ENCODE measurements around the gene CLDN22.
A peak's percentile ranks its signal among the peaks of the same experiment; 100 is the strongest.

The CLDN22 gene

GRCh38 chr4:183314806-183315205 lies 5.3 kb downstream of the CLDN22 start:
- DNase-seq (ENCODE audit: low spot score in 2 of 2) (no peak), ATAC-seq (no peak)
- Mint-ChIP-seq H3K36me3 (no peaks in the 10 kb centered on the region), H3K9me3 (no peaks in the 10 kb centered on the region), H3K4me1 (peaks cover 5% of the 10 kb centered on the region), H3K27ac (no peak overlapping the region), H3K4me3 (no peak overlapping the region)

- no peaks in the 10 kb centered on the region for H3K9me3 Mint-ChIP-seq
- no peak for DNase-seq (ENCODE audit: low spot score in 2 of 2)
- no peaks in the 10 kb centered on the region for H3K36me3 Mint-ChIP-seq
- no peak overlapping the region for H3K27ac Mint-ChIP-seq
- ATAC-seq, result no peak
- H3K4me1 Mint-ChIP-seq, result peaks cover 5% of the 10 kb centered on the region
- H3K4me3 Mint-ChIP-seq, result no peak overlapping the region
Measured at GRCh38 chr4:183314336-183314735, 5.7 kb downstream of the CLDN22 start.

- Mint-ChIP-seq H3K4me3 (no peak overlapping the region), H3K27ac (peak overlapping the region; percentile 63), H3K4me1 (peaks cover 5% of the 10 kb centered on the region), H3K9me3 (no peaks in the 10 kb centered on the region), H3K36me3 (no peaks in the 10 kb centered on the region)
- no peak for ATAC-seq
- DNase-seq (ENCODE audit: low spot score in 2 of 2), result no peak
Measured at GRCh38 chr4:183312841-183313240, 7.2 kb downstream of the CLDN22 start.

GRCh38 chr4:183306811-183307210 lies 13.3 kb downstream of the CLDN22 start:
- no peak overlapping the region for H3K4me3 Mint-ChIP-seq
- no peak for ATAC-seq
- no peak overlapping the region for H3K27ac Mint-ChIP-seq
- DNase-seq (ENCODE audit: low spot score in 2 of 2), result no peak
- H3K4me1 Mint-ChIP-seq, result no peaks in the 10 kb centered on the region
- H3K9me3 Mint-ChIP-seq, result no peaks in the 10 kb centered on the region
- H3K36me3 Mint-ChIP-seq, result no peaks in the 10 kb centered on the region

- no peak overlapping the region for H3K27ac Mint-ChIP-seq
- no peaks in the 10 kb centered on the region for H3K9me3 Mint-ChIP-seq
- no peak overlapping the region for H3K4me3 Mint-ChIP-seq
- no peaks in the 10 kb centered on the region for H3K36me3 Mint-ChIP-seq
- DNase-seq (ENCODE audit: low spot score in 2 of 2) (no peak), ATAC-seq (no peak)
- no peaks in the 10 kb centered on the region for H3K4me1 Mint-ChIP-seq
Measured at GRCh38 chr4:183304538-183304937, 15.5 kb downstream of the CLDN22 start.

- no peak for DNase-seq (ENCODE audit: low spot score in 2 of 2)
- Mint-ChIP-seq H3K27ac (no peak overlapping the region), H3K9me3 (no peaks in the 10 kb centered on the region), H3K36me3 (no peaks in the 10 kb centered on the region), H3K4me1 (no peaks in the 10 kb centered on the region), H3K4me3 (no peak overlapping the region)
- no peak for ATAC-seq
Measured at GRCh38 chr4:183304067-183304466, 16.0 kb downstream of the CLDN22 start.

- no peak for ATAC-seq
- DNase-seq (ENCODE audit: low spot score in 2 of 2), result no peak
- Mint-ChIP-seq H3K36me3 (no peaks in the 10 kb centered on the region), H3K4me3 (no peak overlapping the region), H3K9me3 (no peaks in the 10 kb centered on the region), H3K4me1 (no peaks in the 10 kb centered on the region), H3K27ac (no peak overlapping the region)
Measured at GRCh38 chr4:183303301-183303700, 16.8 kb downstream of the CLDN22 start.

- DNase-seq (ENCODE audit: low spot score in 2 of 2) (no peak), ATAC-seq (no peak)
- Mint-ChIP-seq H3K9me3 (no peaks in the 10 kb centered on the region), H3K27ac (no peak overlapping the region), H3K36me3 (no peaks in the 10 kb centered on the region), H3K4me3 (no peak overlapping the region), H3K4me1 (no peaks in the 10 kb centered on the region)
Measured at GRCh38 chr4:183300655-183301054, 19.4 kb downstream of the CLDN22 start.

- Mint-ChIP-seq H3K4me3 (no peak overlapping the region), H3K36me3 (no peaks in the 10 kb centered on the region), H3K4me1 (no peaks in the 10 kb centered on the region), H3K9me3 (no peaks in the 10 kb centered on the region), H3K27ac (no peak overlapping the region)
- ATAC-seq, result no peak
- DNase-seq (ENCODE audit: low spot score in 2 of 2), result no peak
Measured at GRCh38 chr4:183300070-183300469, 20.0 kb downstream of the CLDN22 start.

GRCh38 chr4:183299464-183299863 lies 20.6 kb downstream of the CLDN22 start:
- Mint-ChIP-seq H3K36me3 (no peaks in the 10 kb centered on the region), H3K4me3 (no peak overlapping the region), H3K4me1 (no peaks in the 10 kb centered on the region), H3K27ac (no peak overlapping the region), H3K9me3 (no peaks in the 10 kb centered on the region)
- no peak for ATAC-seq
- no peak for DNase-seq (ENCODE audit: low spot score in 2 of 2)

GRCh38 chr4:183297675-183298074 lies 22.4 kb downstream of the CLDN22 start:
- Mint-ChIP-seq H3K4me1 (no peaks in the 10 kb centered on the region), H3K4me3 (no peak overlapping the region), H3K27ac (no peak overlapping the region), H3K36me3 (no peaks in the 10 kb centered on the region), H3K9me3 (no peaks in the 10 kb centered on the region)
- peak; percentile 31 for ATAC-seq
- no peak for DNase-seq (ENCODE audit: low spot score in 2 of 2)

- no peaks in the 10 kb centered on the region for H3K9me3 Mint-ChIP-seq
- no peak overlapping the region for H3K4me3 Mint-ChIP-seq
- no peaks in the 10 kb centered on the region for H3K36me3 Mint-ChIP-seq
- no peak for DNase-seq (ENCODE audit: low spot score in 2 of 2)
- H3K4me1 Mint-ChIP-seq, result no peaks in the 10 kb centered on the region
- no peak overlapping the region for H3K27ac Mint-ChIP-seq
- ATAC-seq, result no peak
Measured at GRCh38 chr4:183295711-183296110, 24.4 kb downstream of the CLDN22 start.

GRCh38 chr4:183291070-183291469 lies 29.0 kb downstream of the CLDN22 start:
- H3K4me3 Mint-ChIP-seq, result no peak overlapping the region
- H3K9me3 Mint-ChIP-seq, result no peaks in the 10 kb centered on the region
- H3K4me1 Mint-ChIP-seq, result no peaks in the 10 kb centered on the region
- DNase-seq (ENCODE audit: low spot score in 2 of 2) (no peak), ATAC-seq (no peak)
- no peaks in the 10 kb centered on the region for H3K36me3 Mint-ChIP-seq
- H3K27ac Mint-ChIP-seq, result no peak overlapping the region

GRCh38 chr4:183289688-183290087 lies 30.4 kb downstream of the CLDN22 start:
- Mint-ChIP-seq H3K9me3 (no peaks in the 10 kb centered on the region), H3K4me3 (no peak overlapping the region), H3K27ac (no peak overlapping the region), H3K4me1 (no peaks in the 10 kb centered on the region), H3K36me3 (no peaks in the 10 kb centered on the region)
- ATAC-seq (no peak), DNase-seq (ENCODE audit: low spot score in 2 of 2) (no peak)

- H3K36me3 Mint-ChIP-seq, result no peaks in the 10 kb centered on the region
- peak; percentile 13 for ATAC-seq
- H3K4me3 Mint-ChIP-seq, result no peak overlapping the region
- H3K27ac Mint-ChIP-seq, result no peak overlapping the region
- no peaks in the 10 kb centered on the region for H3K4me1 Mint-ChIP-seq
- H3K9me3 Mint-ChIP-seq, result no peaks in the 10 kb centered on the region
- DNase-seq (ENCODE audit: low spot score in 2 of 2), result no peak
Measured at GRCh38 chr4:183288955-183289354, 31.1 kb downstream of the CLDN22 start.

- ATAC-seq (no peak), DNase-seq (ENCODE audit: low spot score in 2 of 2) (no peak)
- Mint-ChIP-seq H3K9me3 (no peaks in the 10 kb centered on the region), H3K4me1 (no peaks in the 10 kb centered on the region), H3K4me3 (no peak overlapping the region), H3K27ac (no peak overlapping the region), H3K36me3 (no peaks in the 10 kb centered on the region)
Measured at GRCh38 chr4:183287677-183288076, 32.4 kb downstream of the CLDN22 start.

- Mint-ChIP-seq H3K4me1 (no peaks in the 10 kb centered on the region), H3K4me3 (no peak overlapping the region), H3K9me3 (no peaks in the 10 kb centered on the region), H3K36me3 (no peaks in the 10 kb centered on the region), H3K27ac (no peak overlapping the region)
- DNase-seq (ENCODE audit: low spot score in 2 of 2) (no peak), ATAC-seq (no peak)
Measured at GRCh38 chr4:183287309-183287659, 32.8 kb downstream of the CLDN22 start.
